Upper lobe of left lung (tissue), 6 donors: ENCODE results near the gene KLHL1. TPM values are rescaled to one million over a fixed set of nuclear protein-coding genes. Genes with fewer than 3 reads are reported as not detected.

Source experiments
- ATAC-seq, 2 donors: fragments of 200-7000 bp; cut with Tn5 transposase; one replicate each; pipeline ENCODE4 v1.9.1; 2022; ENCODE audit warnings: mild to moderate bottlenecking in 2 of 2, moderate library complexity in 2 of 2; ENCODE audit not compliant: low FRiP score in 2 of 2
- DNase-seq, 2 donors: peaks; one replicate each; pipeline ENCODE4 v3.0.0-alpha.2; 2019 to 2020
- H3K27ac ChIP-seq, 4 donors: fragments of 200-600 bp; sonication (generic); one replicate each; pipeline ENCODE4 v1.5.1; 2016 to 2019
- H3K27me3 ChIP-seq, 4 donors: fragments of 200-600 bp; sonication (generic); one replicate each; pipeline ENCODE4 v1.5.1; 2017 to 2019
- H3K36me3 ChIP-seq, 4 donors: fragments of 200-600 bp; sonication (generic); one replicate each; pipeline ENCODE4 v1.5.1; 2016 to 2019
- H3K4me1 ChIP-seq, 4 donors: fragments of 200-600 bp; sonication (generic); one replicate each; pipeline ENCODE4 v1.5.1; 2018 to 2019
- H3K4me3 ChIP-seq, 4 donors: fragments of 200-600 bp; sonication (generic); one replicate each; pipeline ENCODE4 v1.5.1; 2017 to 2019; ENCODE audit warnings: mild to moderate bottlenecking in 2 of 4, moderate library complexity in 1 of 4
- H3K9me3 ChIP-seq, 4 donors: fragments of 200-600 bp; sonication (generic); one replicate each; pipeline ENCODE4 v1.5.1; 2018 to 2019
- CTCF ChIP-seq, 6 experiments: fragments of 450-650 bp in 4 of 6; fragments of 200-600 bp in 2 of 6; sonication (generic) in 2 of 6; IDR thresholded peaks; one replicate each; pipeline ENCODE4 v1.5.1; 2016 to 2019; ENCODE audit warnings: antibody characterized with exemption in 6 of 6
- EP300 ChIP-seq, 4 donors: sonication (generic); formaldehyde crosslinking; IDR thresholded peaks; one replicate each; pipeline ENCODE4 v1.5.1; 2017; ENCODE audit warnings: antibody characterized with exemption in 4 of 4, control low read depth in 2 of 4
- POLR2A ChIP-seq, 4 donors: fragments of 450-650 bp; IDR thresholded peaks; one replicate each; pipeline ENCODE4 v1.5.1; 2016 to 2017; ENCODE audit warnings: antibody characterized with exemption in 4 of 4, mild to moderate bottlenecking in 2 of 4
- POLR2AphosphoS5 ChIP-seq, 2 donors: sonication (generic); formaldehyde crosslinking; IDR thresholded peaks; one replicate each; pipeline ENCODE4 v1.5.1; 2017; ENCODE audit warnings: antibody characterized with exemption in 2 of 2
- WGBS, 2 donors: methylation state at CpG; one replicate each; pipeline ENCODE4 v1.1.5; 2017 to 2018; 5-methylcytosine and 5-hydroxymethylcytosine counted together
- total RNA-seq, 6 donors: library from RNA; depleted of rRNA in 4 of 6; stranded (reverse); fragments of >200 nt in 4 of 6; gene quantifications; one replicate each; pipeline versions ENCODE4 v1.1.0 to v1.2.1, GENCODE V29; 2016 to 2021
- donor health status: DM: no; HTN: no; CAD: no; lungs with moderate emphysema.
- donor health status: DM: no; HTN: yes; CAD: no; lungs with severe emphysema.

Gene KLHL1
- total RNA-seq, 6 donors from 2014 or later = not detected

DNA sequence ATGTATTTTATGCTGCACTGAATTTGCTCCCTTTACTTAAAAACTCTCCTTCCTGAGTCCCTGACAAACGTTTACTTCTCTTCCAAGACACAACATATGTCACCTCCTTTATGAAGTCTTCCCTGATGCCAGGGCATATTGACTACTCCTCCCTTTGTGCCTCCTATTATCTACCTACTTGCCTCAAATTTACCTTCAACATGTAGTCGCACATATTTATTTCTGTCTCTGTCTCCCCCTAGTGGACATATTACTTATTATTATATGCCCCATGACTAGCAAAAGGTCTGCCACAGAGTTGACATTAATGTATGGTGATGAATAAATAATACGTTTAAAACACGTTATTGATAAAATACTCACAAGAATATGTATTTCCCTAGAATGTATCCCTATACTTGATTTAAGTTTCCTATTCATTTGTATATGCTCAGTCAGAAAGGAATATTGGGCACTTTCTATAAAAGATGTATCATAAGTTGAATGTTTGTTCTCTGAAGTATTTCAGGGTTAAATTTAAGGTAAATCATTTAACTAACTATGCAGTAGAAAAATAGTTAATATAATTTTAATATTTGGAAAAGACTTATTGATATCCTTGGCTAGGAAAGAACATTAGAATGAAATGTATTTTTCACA lies 250.9 kb downstream of the KLHL1 start:
- no peak overlapping the region for H3K4me3 ChIP-seq
- H3K4me1 ChIP-seq = no peaks in the 10 kb centered on the region
- DNase-seq = no peak
- no peak overlapping the region for H3K27ac ChIP-seq
- no peaks in the 10 kb centered on the region for H3K36me3 ChIP-seq
- H3K27me3 ChIP-seq = no peaks in the 10 kb centered on the region
- WGBS, 2 donors = 2 to 3% methylated on average over 4 of the region's 4 CpGs
- no peaks in the 10 kb centered on the region for H3K9me3 ChIP-seq
- peak in 1 of 2 donors; percentile 54 for ATAC-seq
- TF ChIP-seq CTCF (IDR thresholded peaks at IDR 0.05) (peak in 5 of 6 experiments; percentile 34 to 52 (median 40)), EP300 (IDR thresholded peaks at IDR 0.05) (no peak), POLR2AphosphoS5 (IDR thresholded peaks at IDR 0.05) (no peak)

DNA sequence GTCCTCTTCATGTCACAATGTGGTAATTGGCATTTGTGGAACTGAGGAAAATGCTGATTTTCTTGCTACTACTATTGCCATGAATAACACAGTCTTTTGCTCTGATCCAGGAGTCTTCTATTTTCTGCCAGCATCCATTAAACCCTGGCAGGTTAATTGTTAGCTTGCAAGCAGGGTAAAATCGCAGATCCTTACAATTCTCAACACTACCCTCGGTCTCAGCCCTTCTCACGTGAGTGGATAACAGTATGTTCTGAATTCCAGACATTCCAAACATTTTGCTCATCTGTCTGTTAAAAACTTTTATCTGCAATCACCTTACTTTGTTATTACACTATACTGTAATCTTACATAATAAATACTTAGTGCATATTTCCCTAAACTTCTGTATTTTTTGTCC lies 251.9 kb downstream of the KLHL1 start:
- Histone ChIP-seq H3K27me3 (no peaks in the 10 kb centered on the region), H3K9me3 (no peaks in the 10 kb centered on the region), H3K4me1 (no peaks in the 10 kb centered on the region), H3K36me3 (no peaks in the 10 kb centered on the region), H3K27ac (no peak overlapping the region), H3K4me3 (no peak overlapping the region)
- DNase-seq = no peak
- no peak for ATAC-seq
- TF ChIP-seq POLR2AphosphoS5 (IDR thresholded peaks at IDR 0.05) (no peak), EP300 (IDR thresholded peaks at IDR 0.05) (no peak), CTCF (IDR thresholded peaks at IDR 0.05) (no peak), POLR2A (IDR thresholded peaks at IDR 0.05) (no peak)
- 53 to 63% methylated on average over 3 of the region's 3 CpGs for WGBS, 2 donors

DNA sequence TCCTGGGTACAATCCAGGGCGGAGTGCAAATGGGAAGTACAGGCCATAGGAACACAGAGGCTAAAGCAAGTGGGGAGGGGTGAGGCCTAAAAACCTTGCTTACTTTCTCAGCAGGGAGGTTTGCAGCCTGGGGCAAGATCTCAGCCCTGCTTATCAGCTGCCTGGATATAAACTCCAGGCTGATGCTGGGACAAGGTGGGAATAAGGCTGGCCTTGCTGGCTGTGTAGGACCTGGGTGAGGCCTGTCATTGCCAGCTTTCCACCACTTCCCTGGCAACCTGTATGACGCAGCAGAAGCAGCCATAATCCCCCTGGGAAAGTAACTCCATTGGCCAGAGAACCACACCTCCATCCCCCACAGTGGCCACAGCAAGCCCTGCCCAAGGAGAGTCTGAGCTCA lies 279.7 kb downstream of the KLHL1 start:
- Histone ChIP-seq H3K9me3 (no peaks in the 10 kb centered on the region), H3K4me1 (no peaks in the 10 kb centered on the region), H3K4me3 (no peak overlapping the region), H3K36me3 (no peaks in the 10 kb centered on the region), H3K27me3 (no peaks in the 10 kb centered on the region), H3K27ac (no peak overlapping the region)
- DNase-seq (no peak), ATAC-seq (peak in 1 of 2 donors; percentile 10)
- 87 to 89% methylated on average over 2 of the region's 2 CpGs for WGBS, 2 donors
- TF ChIP-seq EP300 (IDR thresholded peaks at IDR 0.05) (no peak), POLR2A (IDR thresholded peaks at IDR 0.05) (no peak), POLR2AphosphoS5 (IDR thresholded peaks at IDR 0.05) (no peak), CTCF (IDR thresholded peaks at IDR 0.05) (no peak)

GRCh38 chr13:69820180-69820579 lies 288.1 kb downstream of the KLHL1 start:
- DNase-seq = no peak
- Histone ChIP-seq H3K36me3 (no peaks in the 10 kb centered on the region), H3K9me3 (no peaks in the 10 kb centered on the region), H3K4me1 (no peaks in the 10 kb centered on the region), H3K27me3 (no peaks in the 10 kb centered on the region), H3K4me3 (no peak overlapping the region), H3K27ac (no peak overlapping the region)
- no peak for ATAC-seq
- TF ChIP-seq EP300 (IDR thresholded peaks at IDR 0.05) (no peak), CTCF (IDR thresholded peaks at IDR 0.05) (no peak), POLR2A (IDR thresholded peaks at IDR 0.05) (no peak), POLR2AphosphoS5 (IDR thresholded peaks at IDR 0.05) (no peak)
- WGBS, 2 donors = 77 to 82% methylated on average over 6 of the region's 6 CpGs

- no peak for DNase-seq
- Histone ChIP-seq H3K9me3 (peaks cover 0 to 7% (median 1%) of the 10 kb centered on the region in 4 donors), H3K27ac (no peak overlapping the region), H3K27me3 (no peaks in the 10 kb centered on the region), H3K4me1 (no peaks in the 10 kb centered on the region), H3K36me3 (no peaks in the 10 kb centered on the region), H3K4me3 (no peak overlapping the region)
- TF ChIP-seq EP300 (IDR thresholded peaks at IDR 0.05) (no peak), POLR2A (IDR thresholded peaks at IDR 0.05) (no peak)
- ATAC-seq = no peak
Observed at GRCh38 chr13:69817333-69817869, 290.9 kb downstream of the KLHL1 start.
